Glutamatergic neuron (in vitro differentiated cells): Measurements from ENCODE around the gene ZC3H12D. TPM values are rescaled to one million over a fixed set of nuclear protein-coding genes. Genes with fewer than 3 reads are reported as not detected.

Experiments
- DNase-seq: peaks from one replicate; pipeline ENCODE4 v3.0.0; 2022
- H3K27ac Mint-ChIP-seq: one replicate; pipeline ENCODE4 v1.8.0; 2020; ENCODE audit warnings: mild to moderate bottlenecking, mixed read lengths, inconsistent platforms; ENCODE audit not compliant: unreplicated experiment
- H3K27me3 Mint-ChIP-seq: one replicate; pipeline ENCODE4 v1.8.0; 2020; ENCODE audit warnings: mild to moderate bottlenecking, moderate library complexity, mixed read lengths, inconsistent platforms; ENCODE audit not compliant: unreplicated experiment
- H3K36me3 Mint-ChIP-seq: one replicate; pipeline ENCODE4 v1.8.0; 2020; ENCODE audit warnings: mild to moderate bottlenecking, mixed read lengths, inconsistent platforms; ENCODE audit not compliant: unreplicated experiment
- H3K4me1 Mint-ChIP-seq: one replicate; pipeline ENCODE4 v1.8.0; 2020; ENCODE audit warnings: mild to moderate bottlenecking, low read depth, mixed read lengths, inconsistent platforms; ENCODE audit not compliant: unreplicated experiment
- H3K4me3 Mint-ChIP-seq: one replicate; pipeline ENCODE4 v1.8.0; 2020; ENCODE audit warnings: mild to moderate bottlenecking, mixed read lengths, inconsistent platforms; ENCODE audit not compliant: unreplicated experiment
- H3K9me3 Mint-ChIP-seq: one replicate; pipeline ENCODE4 v1.8.0; 2020; ENCODE audit warnings: mild to moderate bottlenecking, moderate library complexity, mixed read lengths, inconsistent platforms; ENCODE audit not compliant: unreplicated experiment
- CTCF ChIP-seq: fragments of 200-600 bp; sonication (generic); IDR thresholded peaks from one replicate; pipeline ENCODE4 v1.5.0; 2021; ENCODE audit not compliant: partially characterized antibody, unreplicated experiment
- total RNA-seq: library from RNA; stranded (reverse); fragmentation: NEBNext Ultra II Directional; extraction: Animal tissue kit (Norgen Biotek cat#: 25700); gene quantifications from one replicate; pipeline ENCODE4 v1.2.1, GENCODE V29; 2021; ENCODE audit not compliant: unreplicated experiment

Gene ZC3H12D
- total RNA-seq, 1 donor from 2014 or later = 48.7 TPM

- peaks cover 8% of the 10 kb centered on the region for H3K36me3 Mint-ChIP-seq
- peaks cover 2% of the 10 kb centered on the region for H3K27me3 Mint-ChIP-seq
- no peak overlapping the region for H3K27ac Mint-ChIP-seq
- no peak for TF ChIP-seq CTCF
- no peaks in the 10 kb centered on the region for H3K9me3 Mint-ChIP-seq
- H3K4me3 Mint-ChIP-seq = no peak overlapping the region
- no peak for DNase-seq
- H3K4me1 Mint-ChIP-seq = no peaks in the 10 kb centered on the region
These were observed 74.3 kb downstream of the ZC3H12D start for GRCh38 chr6:149410557-149410956.

GRCh38 chr6:149409617-149410016, 75.2 kb downstream of the ZC3H12D start:
- no peaks in the 10 kb centered on the region for H3K4me1 Mint-ChIP-seq
- no peak overlapping the region for H3K27ac Mint-ChIP-seq
- no peak for DNase-seq
- H3K36me3 Mint-ChIP-seq = peaks cover 2% of the 10 kb centered on the region
- H3K4me3 Mint-ChIP-seq = no peak overlapping the region
- no peak for TF ChIP-seq CTCF
- peaks cover 2% of the 10 kb centered on the region for H3K27me3 Mint-ChIP-seq
- H3K9me3 Mint-ChIP-seq = no peaks in the 10 kb centered on the region

- Mint-ChIP-seq H3K4me3 (no peak overlapping the region), H3K9me3 (peaks cover 2% of the 10 kb centered on the region), H3K36me3 (no peaks in the 10 kb centered on the region), H3K27ac (no peak overlapping the region), H3K4me1 (no peaks in the 10 kb centered on the region), H3K27me3 (no peaks in the 10 kb centered on the region)
- no peak for DNase-seq
- no peak for TF ChIP-seq CTCF
These were observed 78.7 kb downstream of the ZC3H12D start for GRCh38 chr6:149405823-149406765.

GRCh38 chr6:149403534-149403933, 81.3 kb downstream of the ZC3H12D start:
- TF ChIP-seq CTCF = no peak
- H3K27ac Mint-ChIP-seq = no peak overlapping the region
- no peaks in the 10 kb centered on the region for H3K27me3 Mint-ChIP-seq
- DNase-seq = no peak
- no peaks in the 10 kb centered on the region for H3K4me1 Mint-ChIP-seq
- no peaks in the 10 kb centered on the region for H3K36me3 Mint-ChIP-seq
- H3K9me3 Mint-ChIP-seq = peaks cover 2% of the 10 kb centered on the region
- H3K4me3 Mint-ChIP-seq = no peak overlapping the region

GRCh38 chr6:149400050-149400449, 84.8 kb downstream of the ZC3H12D start, which contains the start of gene SUMO4:
Gene SUMO4, plus strand, starts transcription at chr6:149400262. Its CDS starts 130 bp downstream, at chr6:149400392.
- Mint-ChIP-seq H3K27ac (no peak within 1 kb of the TSS), H3K4me1 (no peaks in the 10 kb centered on the region), H3K36me3 (peaks cover 5% of the 10 kb centered on the region), H3K9me3 (peaks cover 2% of the 10 kb centered on the region), H3K4me3 (no peak within 1 kb of the TSS), H3K27me3 (no peaks in the 10 kb centered on the region)
- no peak for DNase-seq
- no peak for TF ChIP-seq CTCF
